NT2/D1 (cell line): ENCODE measurements around the gene CNTFR.

Experiments used
- YY1 ChIP-seq: IDR thresholded peaks from 2 replicates; pipeline ENCODE4 v1.6.1; 2011; ENCODE audit not compliant: insufficient read length, insufficient read depth
- ZNF274 ChIP-seq: IDR thresholded peaks from 2 replicates; pipeline ENCODE4 v1.6.1; 2011; ENCODE audit warnings: mild to moderate bottlenecking, low read depth, low read length

DNA sequence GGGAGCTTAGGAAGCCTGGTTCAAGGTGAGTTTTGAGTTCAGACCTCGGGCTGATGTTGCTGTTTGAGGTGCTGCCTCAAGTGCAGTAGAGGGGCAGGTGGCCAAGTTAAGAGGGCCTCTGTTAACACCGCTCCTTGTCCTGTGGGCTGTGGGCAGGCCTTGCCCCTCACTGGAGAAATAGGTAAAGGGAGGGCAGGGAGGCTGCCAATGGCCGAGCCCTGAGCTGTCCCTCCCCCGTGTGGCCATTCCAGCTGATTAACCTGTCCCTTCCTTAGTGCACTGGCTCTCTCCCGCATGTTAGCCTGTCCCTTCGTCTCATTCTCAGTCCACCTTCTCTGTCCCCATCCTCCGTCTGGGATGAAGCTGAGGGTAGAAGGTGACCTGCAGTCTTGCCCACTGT lies 21.4 kb downstream of the CNTFR start:
- TF ChIP-seq ZNF274: no peak
- no peak for TF ChIP-seq YY1
